SK-N-MC (cell line): ENCODE results near the gene PRDM16.

Source experiments
- DNase-seq: peaks from one replicate; pipeline ENCODE4 v3.0.0-alpha.2; 2011; ENCODE audit warnings: low read depth, low spot score
- H3K27ac ChIP-seq: fragments of 200-600 bp; sonication (generic); 2 replicates; pipeline ENCODE4 v1.5.1; 2016; ENCODE audit warnings: mixed run types
- H3K36me3 ChIP-seq: fragments of 200-600 bp; sonication (generic); 2 replicates; pipeline ENCODE4 v1.6.1; 2017; ENCODE audit warnings: antibody characterized with exemption, low read length, mixed read lengths; ENCODE audit not compliant: insufficient read depth
- H3K4me3 ChIP-seq: fragments of 200-600 bp; sonication (generic); 2 replicates; pipeline ENCODE4 v1.5.1; 2016
- H3K9ac ChIP-seq: fragments of 200-600 bp; sonication (generic); 2 replicates; pipeline ENCODE4 v1.8.0; 2017; ENCODE audit warnings: mixed run types, mixed read lengths; ENCODE audit not compliant: insufficient read length
- H3K9me3 ChIP-seq: fragments of 200-600 bp; sonication (generic); 2 replicates; pipeline ENCODE4 v1.6.1; 2017; ENCODE audit warnings: low read depth, mild to moderate bottlenecking, antibody characterized with exemption, low read length, moderate library complexity, mixed read lengths
- EZH2 ChIP-seq: fragments of 200-600 bp; sonication (generic); IDR thresholded peaks from one replicate; pipeline ENCODE4 v1.6.1; 2017; ENCODE audit warnings: antibody characterized with exemption
- FOXP2 ChIP-seq: optimal IDR thresholded peaks from 2 replicates; pipeline ENCODE3; 2011; ENCODE audit warnings: mild to moderate bottlenecking, moderate library complexity; ENCODE audit not compliant: insufficient read depth; ENCODE audit errors: extremely low read length, control extremely low read depth
- POLR2AphosphoS5 ChIP-seq: IDR thresholded peaks from 2 replicates; pipeline ENCODE4 v1.6.1; 2012; ENCODE audit warnings: mild to moderate bottlenecking, low read depth, low read length, borderline replicate concordance

Gene PRDM16

GRCh38 chr1:3265835-3266805 lies 197.1 kb downstream of the PRDM16 start:
- Histone ChIP-seq H3K9ac (no peak overlapping the region), H3K4me3 (no peak overlapping the region), H3K27ac (no peak overlapping the region), H3K36me3 (no peaks in the 10 kb centered on the region), H3K9me3 (no peaks in the 10 kb centered on the region)
- DNase-seq, result no peak
- no peak for TF ChIP-seq EZH2
- no peak for TF ChIP-seq FOXP2
- TF ChIP-seq POLR2AphosphoS5, result no peak

- Histone ChIP-seq H3K36me3 (no peaks in the 10 kb centered on the region), H3K9ac (no peak overlapping the region), H3K4me3 (no peak overlapping the region), H3K27ac (no peak overlapping the region), H3K9me3 (no peaks in the 10 kb centered on the region)
- TF ChIP-seq POLR2AphosphoS5, result no peak
- no peak for TF ChIP-seq EZH2
- TF ChIP-seq FOXP2, result no peak
- no peak for DNase-seq
Measured at GRCh38 chr1:3266870-3267549, 198.0 kb downstream of the PRDM16 start.

- no peak overlapping the region for H3K9ac ChIP-seq
- no peaks in the 10 kb centered on the region for H3K36me3 ChIP-seq
- H3K27ac ChIP-seq, result no peak overlapping the region
- H3K9me3 ChIP-seq, result no peaks in the 10 kb centered on the region
- TF ChIP-seq EZH2 (no peak), FOXP2 (no peak), POLR2AphosphoS5 (no peak)
- no peak overlapping the region for H3K4me3 ChIP-seq
- no peak for DNase-seq
Measured at GRCh38 chr1:3267550-3268270, 198.7 kb downstream of the PRDM16 start.

- H3K27ac ChIP-seq, result no peak overlapping the region
- no peak for DNase-seq
- TF ChIP-seq EZH2 (no peak), FOXP2 (no peak), POLR2AphosphoS5 (no peak)
- no peaks in the 10 kb centered on the region for H3K9me3 ChIP-seq
- H3K9ac ChIP-seq, result no peak overlapping the region
- no peaks in the 10 kb centered on the region for H3K36me3 ChIP-seq
- no peak overlapping the region for H3K4me3 ChIP-seq
Measured at GRCh38 chr1:3268281-3268680, 199.3 kb downstream of the PRDM16 start.

- Histone ChIP-seq H3K27ac (no peak overlapping the region), H3K9ac (no peak overlapping the region), H3K36me3 (no peaks in the 10 kb centered on the region), H3K4me3 (no peak overlapping the region), H3K9me3 (no peaks in the 10 kb centered on the region)
- no peak for DNase-seq
- no peak for TF ChIP-seq POLR2AphosphoS5
- TF ChIP-seq EZH2, result no peak
- no peak for TF ChIP-seq FOXP2
Measured at GRCh38 chr1:3270403-3271245, 201.6 kb downstream of the PRDM16 start.

GRCh38 chr1:3271866-3272265 lies 202.9 kb downstream of the PRDM16 start:
- no peak overlapping the region for H3K9ac ChIP-seq
- no peak overlapping the region for H3K4me3 ChIP-seq
- DNase-seq, result no peak
- no peaks in the 10 kb centered on the region for H3K36me3 ChIP-seq
- TF ChIP-seq POLR2AphosphoS5 (no peak), FOXP2 (no peak), EZH2 (no peak)
- no peaks in the 10 kb centered on the region for H3K9me3 ChIP-seq
- no peak overlapping the region for H3K27ac ChIP-seq

- no peak overlapping the region for H3K27ac ChIP-seq
- no peak overlapping the region for H3K4me3 ChIP-seq
- H3K9ac ChIP-seq, result no peak overlapping the region
- H3K36me3 ChIP-seq, result no peaks in the 10 kb centered on the region
- no peaks in the 10 kb centered on the region for H3K9me3 ChIP-seq
- TF ChIP-seq POLR2AphosphoS5, result no peak
- no peak for TF ChIP-seq FOXP2
- TF ChIP-seq EZH2, result no peak
- DNase-seq, result no peak
Measured at GRCh38 chr1:3272321-3273045, 203.5 kb downstream of the PRDM16 start.
